HG02981 (cell line): ENCODE results near the gene CHST5.
A peak's percentile ranks its signal among the peaks of the same experiment; 100 is the strongest.
"Not testable (repeated sequence)": the region's sequence is repeated elsewhere in the genome, so short reads cannot be mapped to it uniquely, and the experiment has no call there.

Source experiments
- ATAC-seq: cut with Tn5 transposase; IDR thresholded peaks from one replicate; pipeline ENCODE4 v1.9.1; 2021; ENCODE audit warnings: mild to moderate bottlenecking, moderate library complexity; ENCODE audit not compliant: unreplicated experiment

CHST5 gene

DNA sequence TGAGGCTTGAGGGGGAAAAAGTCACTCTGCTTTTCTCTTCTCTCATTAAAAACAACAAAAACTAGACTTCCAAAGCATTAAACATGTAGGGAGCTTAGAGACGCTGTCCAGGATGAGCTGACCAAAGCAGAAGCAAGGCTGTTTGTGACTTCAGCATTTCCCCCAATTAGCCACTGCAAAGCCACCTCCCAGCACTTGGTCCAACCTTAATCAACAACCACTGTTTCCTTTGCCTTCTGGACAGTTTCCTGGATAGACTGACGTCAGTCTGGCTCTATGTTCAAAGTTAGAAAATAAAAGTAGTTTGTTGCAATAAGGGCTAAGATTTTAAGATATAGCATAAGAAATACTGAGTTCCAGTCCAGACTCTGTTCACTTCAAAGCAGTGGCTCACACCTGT, 17.0 kb upstream of the CHST5 start:
- ATAC-seq: no peak

DNA sequence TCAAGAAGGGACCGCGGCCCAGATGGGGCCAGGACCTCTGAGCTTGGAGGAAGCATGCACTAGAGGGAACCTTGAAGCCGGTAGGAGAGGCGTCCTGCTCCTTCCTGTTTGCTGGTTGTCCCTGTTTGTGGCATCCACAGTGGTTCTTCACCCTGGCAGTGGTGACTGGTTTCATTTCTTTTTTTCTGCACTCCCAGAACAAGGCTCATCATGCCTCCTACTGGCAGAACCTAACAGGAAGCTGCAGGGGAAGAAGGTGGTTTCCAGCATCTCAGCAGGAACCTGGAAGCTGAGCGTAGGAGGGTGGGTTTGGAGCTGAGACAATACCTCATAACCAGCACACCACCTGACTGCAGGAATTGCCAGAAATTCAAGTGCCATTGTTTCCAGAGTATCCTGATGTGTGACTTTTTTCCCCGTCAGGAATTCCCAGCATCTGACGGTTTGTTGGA, 14.3 kb upstream of the CHST5 start:
- peak; percentile 72 for ATAC-seq

DNA sequence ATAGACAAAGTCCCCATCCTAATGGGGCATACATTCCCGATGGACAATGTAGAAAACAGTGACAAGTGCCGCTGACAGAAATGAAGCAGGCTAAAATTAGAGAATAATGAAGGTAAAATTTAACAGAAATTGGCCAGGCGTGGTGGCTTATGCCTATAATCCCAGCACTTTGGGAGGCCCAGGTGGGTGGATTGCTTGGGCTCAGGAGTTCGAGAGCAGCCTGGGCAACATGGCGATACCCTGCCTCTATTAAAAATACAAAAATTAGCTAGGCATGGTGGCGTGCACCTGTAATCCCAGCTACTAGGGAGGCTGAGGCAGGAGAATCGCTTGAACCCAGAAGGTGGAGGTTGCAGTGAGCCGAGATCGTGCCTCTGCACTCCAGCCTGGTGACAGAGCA, 12.5 kb upstream of the CHST5 start:
- ATAC-seq: not testable (repeated sequence)

DNA sequence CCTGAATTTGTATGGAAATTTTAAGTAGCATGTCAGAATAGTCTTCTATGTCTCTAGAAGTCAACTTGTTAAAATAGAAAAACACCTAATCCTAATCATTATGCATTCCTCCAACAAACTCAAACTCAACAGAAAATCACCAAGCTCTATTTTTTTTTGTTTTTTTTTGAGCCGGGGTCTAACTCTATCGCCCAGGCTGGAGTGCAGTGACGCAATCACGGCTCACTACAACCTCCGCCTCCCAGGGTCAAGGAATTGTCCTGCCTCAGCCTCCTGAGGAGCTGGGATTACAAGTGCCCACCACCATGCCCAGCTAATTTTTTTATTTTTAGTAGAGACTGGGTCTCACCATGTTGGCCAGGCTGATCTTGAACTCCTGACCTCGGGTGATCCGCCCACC, 10.4 kb upstream of the CHST5 start:
- no peak for ATAC-seq

DNA sequence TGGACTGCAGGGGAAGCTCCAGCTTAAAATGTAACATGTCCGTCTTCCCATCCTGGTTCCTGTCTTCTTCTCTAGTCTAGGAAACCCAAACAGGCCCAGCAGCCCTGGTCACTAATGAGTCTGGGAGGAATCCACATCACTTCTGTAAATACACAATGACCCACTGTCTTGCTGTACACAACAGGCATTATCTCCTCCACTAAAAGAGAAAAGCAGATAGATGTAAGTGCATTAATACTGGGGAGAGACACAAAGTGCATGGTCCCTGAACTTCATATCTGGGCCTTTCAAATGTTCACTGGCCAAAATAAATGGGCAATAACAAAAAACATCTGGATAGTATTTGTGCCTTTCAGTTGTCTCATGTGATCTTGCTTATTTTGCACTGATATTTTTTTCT, 10.0 kb upstream of the CHST5 start:
- not testable (repeated sequence) for ATAC-seq

DNA sequence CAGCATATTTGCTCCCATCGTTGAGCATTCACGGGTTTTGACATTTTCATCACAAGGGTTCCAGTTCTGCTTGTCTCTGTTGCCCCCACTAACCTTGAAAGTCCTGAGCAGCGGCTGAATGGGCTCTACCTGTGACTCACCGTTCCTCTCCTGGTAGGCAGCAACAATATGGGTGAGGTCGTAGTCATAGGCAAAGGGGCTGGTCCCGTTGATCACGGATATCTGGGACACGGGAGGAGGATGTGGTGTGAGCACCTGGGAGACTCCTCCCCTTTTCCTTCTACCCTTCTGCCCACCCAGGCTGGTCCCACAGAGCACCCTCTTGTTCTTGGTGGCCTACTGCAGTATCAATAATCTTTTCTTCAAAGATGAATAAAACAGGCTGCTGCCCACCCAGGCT, 6.6 kb upstream of the CHST5 start:
- not testable (repeated sequence) for ATAC-seq

DNA sequence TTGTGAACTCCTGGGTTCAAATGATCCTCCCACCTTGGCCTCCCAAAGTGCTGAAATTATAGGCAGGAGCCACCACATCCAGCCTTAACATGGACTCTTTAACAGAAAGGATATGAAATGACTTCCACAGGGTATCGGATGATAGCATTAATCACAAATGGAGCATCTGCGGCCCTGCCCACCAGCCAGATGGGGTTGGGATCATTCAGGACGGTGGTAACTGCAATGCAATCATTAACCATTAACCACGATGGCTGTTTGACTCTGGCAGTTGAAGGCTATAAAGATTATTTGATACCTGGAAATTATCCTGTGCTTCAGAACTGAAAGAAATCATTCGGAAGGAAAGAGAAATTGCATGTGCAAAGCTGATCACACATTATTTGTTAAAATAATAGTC, 5.3 kb upstream of the CHST5 start:
- ATAC-seq: no peak

DNA sequence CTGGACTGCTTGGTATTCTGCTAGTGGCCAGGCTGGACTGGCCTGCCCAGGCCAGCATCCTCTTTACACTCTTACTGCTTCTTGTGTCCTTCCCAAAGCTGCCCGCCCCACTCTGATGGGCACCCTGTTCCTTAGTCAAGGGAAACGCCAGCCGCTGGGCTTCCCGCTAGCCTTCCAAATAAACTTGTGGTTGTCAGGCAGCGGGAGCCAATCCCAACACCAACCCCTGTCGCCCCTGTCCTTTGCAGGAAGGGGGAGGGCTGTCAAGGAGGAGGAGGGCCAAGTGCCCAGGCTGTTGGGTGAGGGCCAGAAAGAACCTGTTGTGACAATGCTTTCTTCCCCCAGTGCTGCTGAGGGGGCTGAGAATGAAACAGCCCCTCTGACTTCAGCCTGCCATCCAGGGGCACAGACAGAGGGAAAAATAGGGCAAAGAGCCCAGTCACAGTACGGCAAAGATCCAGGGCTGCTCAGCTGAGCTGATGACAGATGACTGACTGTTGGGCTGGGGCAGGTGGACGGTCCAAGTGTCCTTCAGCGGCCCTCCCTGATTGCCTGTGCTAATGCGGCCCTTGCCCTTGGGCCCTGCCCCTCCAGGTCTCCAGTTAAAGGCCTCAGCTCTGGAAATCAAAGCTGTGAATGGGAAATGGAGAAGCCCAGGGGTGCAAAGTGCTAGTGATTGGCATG, 3.1 kb upstream of the CHST5 start:
- not testable (repeated sequence) for ATAC-seq

DNA sequence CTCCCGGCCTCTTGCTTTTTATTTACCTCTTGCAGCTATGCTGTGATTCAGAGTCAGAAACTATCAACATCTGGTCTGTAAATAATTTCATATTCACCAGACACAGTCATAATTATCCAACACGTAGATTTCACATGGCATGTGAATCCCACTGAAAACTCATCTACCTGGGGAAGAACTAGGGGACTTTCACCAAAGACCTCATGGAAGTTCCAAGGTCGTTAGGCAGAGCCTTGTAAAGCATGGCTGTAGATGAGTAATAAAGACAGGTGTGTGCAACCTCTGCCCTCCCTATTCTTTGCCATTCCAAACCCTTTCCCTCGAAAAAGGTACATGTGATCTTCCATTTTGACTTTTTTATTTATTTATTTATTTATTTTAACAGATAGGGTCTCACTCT, 1.9 kb upstream of the CHST5 start:
- ATAC-seq: no peak

DNA sequence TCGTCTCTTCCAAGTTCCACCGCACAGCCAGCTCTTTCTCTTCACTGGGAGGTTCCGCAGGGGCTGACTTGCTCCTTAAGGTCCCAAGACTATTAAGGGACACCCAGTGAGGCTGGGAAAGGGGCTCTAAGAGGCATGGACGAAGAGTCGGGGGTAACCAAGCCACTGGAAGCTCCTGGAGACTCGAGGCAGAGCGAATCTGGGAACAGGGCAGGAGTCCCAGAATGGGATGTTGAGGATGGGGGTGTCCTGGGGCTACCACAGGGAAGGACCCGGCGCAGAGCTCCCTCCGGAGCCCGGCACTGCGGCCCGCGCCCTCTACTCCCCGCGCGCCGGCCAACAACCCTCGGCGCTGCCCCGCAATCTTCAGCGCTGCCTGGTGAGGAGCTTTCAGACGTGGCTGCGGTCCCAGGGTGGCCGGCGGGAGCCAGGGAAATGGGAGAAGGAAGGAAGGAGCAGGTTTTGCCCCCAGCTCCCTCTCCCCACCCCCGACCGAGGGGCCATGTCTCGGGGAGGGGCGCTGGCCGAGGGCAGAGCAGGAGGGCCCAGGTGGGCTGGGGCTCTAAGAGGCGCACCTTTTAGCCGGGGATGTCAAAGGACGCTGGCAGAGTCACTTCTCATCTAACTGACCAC, 581 bp downstream of the CHST5 start:
- ATAC-seq: no peak

DNA sequence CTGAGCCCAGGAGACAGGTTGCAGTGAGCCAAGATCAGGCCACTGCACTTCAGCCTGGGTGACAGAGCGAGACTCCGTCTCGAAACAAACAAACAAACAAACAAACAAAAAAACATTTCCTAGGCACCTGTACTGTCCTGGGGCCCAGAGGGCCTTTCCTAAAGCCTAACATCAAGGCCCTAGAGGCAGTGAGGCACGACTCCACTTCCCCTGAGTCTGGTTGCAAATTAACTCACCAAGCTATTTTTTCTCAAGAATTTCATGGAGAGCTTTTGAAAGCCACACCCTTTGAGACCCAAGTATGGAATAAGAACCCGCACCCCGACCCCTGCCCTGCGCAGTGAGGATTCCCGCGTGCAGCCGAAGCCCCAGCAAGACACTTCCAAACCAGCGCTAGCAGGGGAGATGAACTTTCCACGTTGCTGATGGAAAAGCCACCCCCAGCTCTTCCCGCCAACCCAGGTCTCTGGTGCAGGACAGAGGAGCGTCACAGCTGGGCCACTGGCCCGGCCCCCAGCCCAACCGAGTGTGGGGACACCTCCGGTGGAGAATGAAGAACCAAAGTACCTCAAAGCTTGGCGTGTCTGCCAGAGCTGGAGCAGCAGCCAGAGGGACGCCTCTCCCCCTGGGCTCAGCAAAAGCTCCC, 1.2 kb downstream of the CHST5 start:
- ATAC-seq: no peak

DNA sequence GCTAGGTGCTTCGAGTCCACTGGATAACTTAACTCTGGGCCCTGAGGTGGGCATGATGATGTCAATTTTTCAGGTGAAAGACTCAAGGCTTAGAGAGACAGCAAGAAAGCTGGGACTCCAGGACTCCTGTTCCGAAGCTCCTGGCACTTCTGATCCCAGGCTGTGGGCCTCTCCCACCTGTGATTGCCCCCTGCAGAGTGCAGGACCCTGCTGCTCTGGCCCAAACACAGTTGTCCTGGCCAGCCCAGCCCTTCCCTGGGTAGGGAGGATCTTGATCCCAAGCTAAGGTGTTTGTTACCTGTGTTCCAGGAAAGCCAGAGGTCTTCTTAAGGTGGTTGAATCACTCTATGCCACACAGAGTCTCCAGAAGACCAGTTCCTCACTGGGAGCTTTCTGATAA, 3.1 kb downstream of the CHST5 start:
- no peak for ATAC-seq

DNA sequence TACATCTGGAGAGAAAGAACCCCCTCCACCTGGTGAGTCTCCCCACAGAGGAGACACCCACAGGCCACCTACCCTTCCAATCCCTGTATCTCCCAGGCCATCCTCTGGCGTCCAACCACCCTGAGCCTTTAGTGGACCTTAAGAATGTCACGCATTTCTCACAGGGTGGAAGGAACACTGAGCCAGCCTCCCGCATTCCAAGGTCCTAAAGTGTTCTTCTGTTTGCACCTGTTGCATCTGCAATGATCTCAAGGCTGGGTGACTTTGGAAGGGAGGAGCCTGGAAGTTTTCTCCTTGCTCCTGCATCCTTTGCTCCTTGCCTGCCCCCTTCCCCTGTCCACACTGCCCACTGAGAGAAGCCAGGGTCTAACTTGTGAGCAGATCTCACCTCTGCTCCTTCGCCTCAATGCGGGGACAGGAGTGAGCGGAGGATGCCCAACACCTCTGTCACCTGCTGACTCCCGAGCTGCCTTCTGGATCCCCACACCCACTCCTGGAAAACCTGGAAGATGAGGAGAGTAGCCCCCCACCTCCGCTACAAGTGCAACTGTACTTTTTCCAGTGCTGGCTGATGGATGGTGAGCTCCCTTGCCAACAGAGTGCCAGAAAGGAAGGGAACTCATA, 3.7 kb downstream of the CHST5 start:
- no peak for ATAC-seq

DNA sequence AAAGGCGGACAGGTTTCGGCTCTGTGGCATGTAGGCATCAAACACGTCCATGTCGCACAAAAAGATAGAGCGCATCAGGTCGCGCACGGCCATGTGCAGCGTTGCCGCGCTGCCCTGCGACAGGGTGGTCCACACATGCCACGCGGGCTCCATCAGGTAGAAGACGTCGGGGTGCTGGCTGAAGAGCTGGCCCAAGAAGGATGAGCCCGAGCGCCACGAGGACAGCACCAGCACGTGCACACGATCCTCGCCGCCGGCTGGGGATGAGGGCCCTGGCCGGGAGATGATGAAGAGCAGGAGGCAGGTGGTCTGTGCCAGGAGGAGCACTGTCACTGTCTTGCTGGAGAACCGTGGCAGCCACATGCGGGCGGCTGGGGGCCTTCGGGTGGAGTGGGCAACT, 5.9 kb downstream of the CHST5 start:
- no peak for ATAC-seq

DNA sequence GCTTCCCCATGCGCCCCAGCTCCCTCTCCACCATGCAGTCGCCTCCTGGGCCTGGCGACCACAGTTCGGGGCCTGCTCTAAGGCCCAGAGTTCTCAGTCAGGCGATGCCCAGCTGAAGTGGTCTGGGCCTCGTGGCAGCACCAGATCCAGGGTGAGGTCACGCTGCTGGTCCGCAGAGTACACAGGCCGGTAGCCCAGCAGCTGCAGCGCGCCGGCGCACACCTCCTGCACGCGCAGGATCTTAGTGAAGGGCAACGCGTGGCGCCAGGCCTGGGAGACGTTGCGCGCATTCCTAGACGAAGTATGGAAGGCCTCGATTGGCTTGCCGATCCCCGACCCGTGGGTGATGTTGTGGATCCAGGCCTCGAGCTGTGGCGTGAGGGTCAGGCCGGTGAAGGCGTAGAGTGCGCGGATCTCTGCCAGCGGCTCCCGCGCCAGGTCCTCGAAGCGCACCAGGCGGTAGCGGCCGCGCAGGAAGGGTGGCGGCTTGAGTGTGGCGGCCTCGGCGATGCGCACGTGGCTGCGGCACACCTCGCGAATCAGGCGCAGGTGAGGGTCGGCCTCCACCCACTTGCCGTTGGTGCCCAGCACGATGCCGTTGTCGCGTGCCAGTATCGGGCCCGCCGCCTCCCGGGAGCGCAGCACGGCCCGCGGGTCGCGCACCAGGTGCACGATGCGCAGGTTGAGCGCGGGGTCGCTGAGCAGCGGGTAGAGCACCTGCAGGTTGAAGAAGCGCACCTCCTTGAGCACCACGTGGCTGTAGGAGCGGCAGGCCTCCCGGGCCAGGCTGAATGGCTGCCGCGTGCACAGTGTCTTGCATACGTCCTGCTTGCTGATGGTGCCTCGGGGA, 6.6 kb downstream of the CHST5 start:
- no peak for ATAC-seq

DNA sequence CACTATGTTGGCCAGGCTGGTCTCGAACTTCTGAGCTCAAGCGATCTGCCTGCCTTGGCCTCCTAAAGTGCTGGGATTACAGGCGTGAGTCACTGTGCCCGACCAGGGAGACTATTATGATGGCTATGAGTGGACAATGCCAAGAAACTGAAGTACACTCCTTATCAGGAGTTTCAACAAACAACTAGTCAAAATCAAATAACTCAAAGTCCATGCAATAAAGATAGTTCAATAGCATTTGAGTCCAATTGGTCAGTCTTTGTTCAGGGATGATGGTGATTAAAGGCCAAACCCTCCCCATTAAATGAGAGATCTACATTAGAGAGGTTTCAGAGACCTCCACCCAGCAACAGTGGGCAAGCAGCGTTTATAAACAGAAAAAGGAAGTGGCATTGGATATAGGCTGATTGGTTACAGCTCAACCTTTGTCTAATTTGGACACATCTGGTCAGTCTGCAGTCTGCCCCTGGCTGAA, 8.0 kb downstream of the CHST5 start:
- ATAC-seq: no peak

DNA sequence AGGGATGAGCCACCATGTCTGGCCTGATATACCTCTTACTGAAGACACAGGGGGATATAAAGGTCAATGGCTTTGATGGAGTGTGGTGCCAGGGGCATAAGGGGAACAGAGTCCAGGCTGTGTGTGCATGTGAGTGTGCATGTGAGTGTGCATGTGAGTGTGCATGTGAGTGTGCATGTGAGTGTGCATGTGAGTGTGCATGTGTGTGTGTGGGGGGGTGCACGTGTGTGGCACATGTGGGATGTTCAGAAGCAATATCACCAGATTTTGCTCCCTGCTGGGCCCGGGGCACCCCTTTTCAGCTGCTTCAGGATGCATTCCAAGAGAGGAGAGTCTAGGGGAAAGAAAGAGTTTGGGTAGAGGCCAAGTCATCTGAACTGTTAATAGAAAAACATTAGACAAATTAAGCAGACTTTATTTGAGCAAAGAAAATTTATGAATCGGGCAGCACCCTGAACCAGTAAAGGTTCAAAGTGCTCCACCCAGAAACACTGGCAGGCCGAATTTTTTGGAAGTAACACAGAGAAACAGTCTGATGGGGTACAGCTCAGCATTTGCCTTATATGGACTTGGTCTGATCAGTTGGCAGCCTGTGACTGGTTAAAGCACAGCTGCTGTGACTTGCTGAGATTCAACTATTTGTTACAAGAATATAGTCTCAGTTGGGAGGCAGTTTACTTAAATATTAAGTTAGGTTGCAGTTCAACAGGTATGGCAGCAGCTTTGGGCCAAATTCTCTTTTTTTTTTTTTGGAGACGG, 9.7 kb downstream of the CHST5 start:
- no peak for ATAC-seq

DNA sequence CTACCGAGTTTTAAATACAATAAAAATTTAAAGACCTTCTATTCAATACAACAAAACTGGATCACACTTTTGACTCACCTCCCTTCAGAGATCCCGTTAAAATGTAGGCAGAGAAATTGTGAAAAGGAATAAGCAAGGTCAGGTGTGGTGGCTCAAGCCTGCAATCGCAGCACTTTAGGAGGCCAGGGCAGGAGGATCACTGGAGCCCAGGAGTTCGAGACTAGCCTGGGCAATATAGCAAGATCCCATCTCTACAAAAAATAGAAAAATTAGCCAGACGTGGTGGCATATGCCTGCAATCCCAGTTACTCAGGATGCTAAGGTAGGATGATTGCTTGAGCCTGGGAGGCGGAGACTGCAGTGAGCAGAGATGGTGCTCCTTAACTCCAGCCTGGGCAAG, 16.7 kb downstream of the CHST5 start:
- ATAC-seq: no peak

DNA sequence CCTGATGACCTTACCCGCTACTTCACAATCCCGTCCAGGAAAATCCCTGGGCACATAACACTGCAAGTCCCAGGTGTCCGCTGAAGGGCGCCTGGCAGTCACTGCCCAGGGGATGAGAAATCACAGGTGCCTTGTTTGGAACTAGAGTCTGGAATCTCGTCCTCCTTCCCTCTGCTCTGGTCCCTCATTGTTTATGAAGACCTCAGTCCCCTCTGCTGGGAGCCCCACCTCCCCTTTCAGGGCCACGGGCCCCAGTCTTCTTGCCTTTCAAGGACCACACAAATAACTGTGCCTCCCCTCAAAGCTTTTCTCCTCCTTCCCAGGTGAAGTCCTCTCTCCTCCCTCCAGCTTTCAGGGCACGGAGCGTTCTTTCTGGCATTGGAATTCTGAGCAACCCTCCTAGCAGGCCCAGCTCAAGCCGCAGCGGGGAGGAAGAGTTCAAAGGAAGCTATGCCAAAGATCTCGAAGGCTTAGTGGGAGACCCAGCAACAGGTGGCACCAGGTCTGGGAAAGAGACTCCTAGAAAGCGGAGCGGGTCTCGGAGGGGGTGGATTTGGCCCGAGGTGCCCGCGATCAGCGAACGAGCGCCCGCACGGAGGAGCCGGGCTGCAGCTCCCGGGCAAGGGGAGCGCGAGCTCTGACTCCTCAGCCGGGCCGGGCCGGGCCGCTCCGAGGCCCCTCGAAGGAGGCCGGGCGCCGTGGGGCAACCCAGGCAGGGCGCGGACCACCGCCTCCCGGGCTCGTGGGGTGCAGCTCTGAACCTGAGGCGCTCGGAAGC, 19.5 kb downstream of the CHST5 start:
- peak; percentile 12 for ATAC-seq
